H1 (cell line): Measurements from ENCODE around the gene DEGS2. TPM values are rescaled to one million over a fixed set of nuclear protein-coding genes. Genes with fewer than 3 reads are reported as not detected.

Source experiments
- CTCF ChIA-PET: fragments of 300-600 bp; sonication (Branson Sonifier 250); formaldehyde crosslinking; loops from one replicate; lab custom pipeline; 2021; ENCODE audit not compliant: partially characterized antibody; lab: Charles Lee
- POLR2A ChIA-PET: fragments of 300-600 bp; sonication (Branson Sonifier 250); formaldehyde crosslinking; loops from one replicate; lab custom pipeline; 2021; ENCODE audit warnings: inconsistent platforms; ENCODE audit not compliant: partially characterized antibody; lab: Charles Lee
- DNase-seq, 2 experiments: peaks; one replicate each; pipeline versions ENCODE4 v3.0.0 to v3.0.0-alpha.2; 2010 to 2022; ENCODE audit warnings: low spot score in 2 of 2, low read depth in 1 of 2, mixed read lengths in 1 of 2
- FAIRE-seq: peaks from 2 replicates; lab custom pipeline; 2011; peaks lifted over from hg19 to GRCh38; lab: Jason Lieb, UNC
- H2AFZ ChIP-seq: 2 replicates; pipeline ENCODE4 v1.8.1; 2012; ENCODE audit warnings: low read length, inconsistent platforms
- H2AK5ac ChIP-seq: 2 replicates; pipeline ENCODE4 v1.6.1; 2013; ENCODE audit warnings: low read depth, low read length
- H2BK120ac ChIP-seq: replicated peaks from 2 replicates; pipeline ENCODE3; 2013; ENCODE audit warnings: low read depth, low read length, inconsistent platforms
- H2BK12ac ChIP-seq: 2 replicates; pipeline ENCODE4 v1.6.1; 2013; ENCODE audit warnings: low read depth, low read length
- H2BK15ac ChIP-seq: 2 replicates; pipeline ENCODE4 v1.6.1; 2013; ENCODE audit warnings: low read length
- H2BK20ac ChIP-seq: 2 replicates; pipeline ENCODE4 v1.6.1; 2013; ENCODE audit warnings: low read length
- H2BK5ac ChIP-seq: 2 replicates; pipeline ENCODE4 v1.6.1; 2013; ENCODE audit warnings: low read depth, low read length
- H3K14ac ChIP-seq: 2 replicates; pipeline ENCODE4 v1.6.1; 2013; ENCODE audit warnings: inconsistent platforms; ENCODE audit not compliant: insufficient read length
- H3K18ac ChIP-seq: 2 replicates; pipeline ENCODE4 v1.6.1; 2013; ENCODE audit warnings: low read length; ENCODE audit errors: extremely low read depth
- H3K23ac ChIP-seq: 2 replicates; pipeline ENCODE4 v1.6.1; 2013; ENCODE audit warnings: inconsistent platforms; ENCODE audit not compliant: insufficient read length
- H3K23me2 ChIP-seq: 2 replicates; pipeline ENCODE4 v1.6.1; 2013; ENCODE audit warnings: low read depth, low read length
- H3K27ac ChIP-seq: 2 replicates; pipeline ENCODE4 v1.6.1; 2011; ENCODE audit warnings: low read depth, low read length, inconsistent platforms
- H3K27me3 ChIP-seq, 4 experiments: replicated peaks in 1 of 4; 1 replicate in 1 of 4; 2 replicates in 3 of 4; pipeline versions ENCODE4 v1.6.1 to v1.8.1; 2011 to 2013; ENCODE audit warnings: low read length in 3 of 4, mild to moderate bottlenecking in 3 of 4, inconsistent platforms in 2 of 4, mixed read lengths in 2 of 4, moderate library complexity in 1 of 4; ENCODE audit not compliant: control insufficient read depth in 3 of 4, insufficient read depth in 3 of 4; ENCODE audit errors: extremely low read depth in 1 of 4
- H3K36me3 ChIP-seq, 4 experiments: 2 replicates each; pipeline versions ENCODE4 v1.6.1 to v1.8.1; 2011 to 2013; ENCODE audit warnings: mild to moderate bottlenecking in 4 of 4, low read length in 3 of 4, moderate library complexity in 2 of 4, control low read depth in 1 of 4, inconsistent platforms in 1 of 4; ENCODE audit not compliant: insufficient read depth in 4 of 4, control insufficient read depth in 2 of 4
- H3K4ac ChIP-seq: replicated peaks from 2 replicates; pipeline ENCODE3; 2013; ENCODE audit warnings: low read length, low read depth, mixed read lengths, inconsistent platforms; ENCODE audit not compliant: insufficient read length
- H3K4me1 ChIP-seq, 4 experiments: replicated peaks in 1 of 4; 1 replicate in 1 of 4; 2 replicates in 3 of 4; pipeline versions ENCODE4 v1.6.1 to v1.8.1; 2011 to 2013; ENCODE audit warnings: low read length in 3 of 4, inconsistent platforms in 2 of 4, mixed read lengths in 1 of 4; ENCODE audit not compliant: insufficient read depth in 4 of 4, control insufficient read depth in 3 of 4
- H3K4me2 ChIP-seq, 2 experiments: 2 replicates each; pipeline versions ENCODE4 v1.6.1 to v1.8.1; 2011 to 2013; ENCODE audit warnings: low read depth in 2 of 2, low read length in 2 of 2, control low read depth in 1 of 2, inconsistent platforms in 1 of 2, mild to moderate bottlenecking in 1 of 2; ENCODE audit not compliant: insufficient read depth in 1 of 2
- H3K4me3 ChIP-seq, 4 experiments: fragments of 200-600, 300-600 bp in 1 of 4; sonication (generic), shearing (Covaris generic), sonication (Bioruptor Twin) in 1 of 4; 2 replicates each; pipeline versions ENCODE4 v1.5.1 to v1.8.1; 2011 to 2016; ENCODE audit warnings: low read length in 4 of 4, low read depth in 3 of 4, control low read depth in 2 of 4, inconsistent platforms in 2 of 4, mild to moderate bottlenecking in 2 of 4, mixed read lengths in 1 of 4, moderate library complexity in 1 of 4; ENCODE audit not compliant: insufficient read depth in 2 of 4; ENCODE audit errors: extremely low read depth in 1 of 4
- H3K56ac ChIP-seq: replicated peaks from 2 replicates; pipeline ENCODE3; 2013; ENCODE audit warnings: low read depth, mild to moderate bottlenecking, mixed read lengths, low read length, inconsistent platforms; ENCODE audit not compliant: insufficient read length
- H3K79me1 ChIP-seq: 2 replicates; pipeline ENCODE4 v1.6.1; 2013; ENCODE audit warnings: low read depth, low read length, control low read depth
- H3K79me2 ChIP-seq, 2 experiments: 2 replicates each; pipeline versions ENCODE4 v1.6.1 to v1.8.1; 2012 to 2013; ENCODE audit warnings: low read length in 2 of 2, mild to moderate bottlenecking in 2 of 2, inconsistent platforms in 1 of 2; ENCODE audit not compliant: insufficient read depth in 2 of 2, control insufficient read depth in 1 of 2
- H3K9ac ChIP-seq, 4 experiments: replicated peaks in 1 of 4; 1 replicate in 1 of 4; 2 replicates in 3 of 4; pipeline versions ENCODE4 v1.6.1 to v1.8.1; 2011 to 2013; ENCODE audit warnings: low read depth in 3 of 4, low read length in 3 of 4, control low read depth in 2 of 4, mild to moderate bottlenecking in 2 of 4, moderate library complexity in 2 of 4, inconsistent platforms in 1 of 4; ENCODE audit errors: extremely low read depth in 1 of 4
- H3K9me3 ChIP-seq, 2 experiments: 2 replicates each; pipeline versions ENCODE4 v1.6.1 to v1.8.1; 2012 to 2013; ENCODE audit warnings: mild to moderate bottlenecking in 2 of 2, moderate library complexity in 2 of 2, control low read depth in 1 of 2, inconsistent platforms in 1 of 2, low read depth in 1 of 2, low read length in 1 of 2, mixed read lengths in 1 of 2; ENCODE audit not compliant: insufficient read depth in 2 of 2
- H4K20me1 ChIP-seq, 2 experiments: replicated peaks in 1 of 2; 2 replicates each; pipeline versions ENCODE3 to v1.8.1; 2011 to 2013; ENCODE audit warnings: inconsistent platforms in 2 of 2, low read length in 2 of 2, mild to moderate bottlenecking in 1 of 2; ENCODE audit not compliant: insufficient read depth in 2 of 2, control insufficient read depth in 1 of 2
- H4K5ac ChIP-seq: 2 replicates; pipeline ENCODE4 v1.6.1; 2013; ENCODE audit warnings: low read length, low read depth, mixed read lengths, inconsistent platforms; ENCODE audit not compliant: insufficient read length
- H4K8ac ChIP-seq: 2 replicates; pipeline ENCODE4 v1.8.0; 2013; ENCODE audit warnings: mild to moderate bottlenecking, moderate library complexity, low read length, inconsistent platforms; ENCODE audit not compliant: insufficient read depth; ENCODE audit errors: extremely low read depth
- H4K91ac ChIP-seq: replicated peaks from 2 replicates; pipeline ENCODE3; 2013; ENCODE audit warnings: low read length, mixed read lengths, inconsistent platforms; ENCODE audit not compliant: insufficient read length
- CTCF ChIP-seq, 3 experiments: IDR thresholded peaks; 1 replicate in 2 of 3; 2 replicates in 1 of 3; pipeline versions ENCODE4 v1.5.1 to v1.6.1; 2011; ENCODE audit warnings: low read length in 3 of 3, mild to moderate bottlenecking in 3 of 3, inconsistent platforms in 2 of 3, low read depth in 1 of 3, moderate library complexity in 1 of 3; ENCODE audit not compliant: insufficient read depth in 1 of 3; ENCODE audit errors: control extremely low read depth in 1 of 3
- EZH2 ChIP-seq: fragments of 200-600 bp; sonication (generic); IDR thresholded peaks from 2 replicates; pipeline ENCODE4 v1.7.1; 2012; ENCODE audit warnings: low read depth, mild to moderate bottlenecking, moderate library complexity, low read length, inconsistent platforms; ENCODE audit not compliant: severe bottlenecking
- RBBP5 ChIP-seq: IDR thresholded peaks from 2 replicates; pipeline ENCODE4 v1.7.1; 2012; ENCODE audit warnings: low read depth, mild to moderate bottlenecking, inconsistent platforms, low read length, moderate library complexity, borderline replicate concordance
- SP1 ChIP-seq: IDR thresholded peaks from 2 replicates; pipeline ENCODE4 v1.6.1; 2011; ENCODE audit warnings: low read depth, low read length
- WGBS, 2 experiments: shearing (Covaris generic) in 1 of 2; methylation state at CpG; one replicate each; pipeline versions ENCODE4 v1.1.6 to v1.1.7; 2013 to 2015; ENCODE audit warnings: low lambda C conversion rate in 2 of 2, mixed read lengths in 2 of 2, inconsistent platforms in 1 of 2, low coverage in 1 of 2, missing lambda C conversion rate in 1 of 2; ENCODE audit not compliant: insufficient replicate concordance in 2 of 2, insufficient coverage in 1 of 2, insufficient read length in 1 of 2; ENCODE audit errors: extremely low coverage in 1 of 2, missing lambda C conversion rate in 1 of 2; 5-methylcytosine and 5-hydroxymethylcytosine counted together
- polyA plus RNA-seq, 7 experiments: library from polyadenylated mRNA; depleted of rRNA in 3 of 7; stranded (reverse) in 5 of 7; unstranded in 2 of 7; fragments of >200 nt in 5 of 7; fragments of 200-250 nt in 2 of 7; gene quantifications; 1 replicate in 5 of 7; 2 replicates in 1 of 7; 4 replicates in 1 of 7; pipeline versions ENCODE4 v1.2.1 to v1.2.3, GENCODE V29; 2011 to 2013; ENCODE audit warnings: missing spikeins in 2 of 7, mixed read lengths in 2 of 7
- total RNA-seq: library from RNA; stranded (reverse); fragmentation: NEBNext Ultra II Directional; extraction: Animal tissue kit (Norgen Biotek cat#: 25700); gene quantifications from 2 replicates; pipeline ENCODE4 v1.2.1, GENCODE V29; 2021

DEGS2 gene
- total and polyA plus RNA-seq, 2 of the 8 experiments (the other 6 are each of a cell fraction or from before 2014, with no cell fraction given): 0.61 to 0.82 TPM

DNA sequence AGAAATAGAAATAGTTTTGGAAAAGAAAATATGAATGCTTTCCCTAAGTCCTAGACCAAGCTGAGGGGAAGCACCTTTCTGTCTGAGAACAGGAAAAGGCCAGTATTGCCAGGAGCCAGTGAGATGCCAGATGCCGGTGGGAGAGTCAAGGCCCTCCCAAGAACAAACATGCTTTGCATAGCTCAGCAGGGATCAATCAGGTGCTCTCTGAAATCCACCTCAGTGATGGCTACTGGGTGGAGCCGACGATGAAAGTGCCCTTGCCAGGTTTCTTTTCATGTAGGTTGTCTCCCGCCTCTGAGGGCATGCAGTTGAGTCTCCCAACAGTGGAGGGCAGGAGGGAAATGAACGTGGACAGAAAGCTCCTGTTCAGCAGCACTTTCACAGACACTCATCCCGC, 28.3 kb downstream of the DEGS2 start:
- Histone ChIP-seq H3K9me3 (no peaks in the 10 kb centered on the region), H2AK5ac (no peak overlapping the region), H3K14ac (no peak overlapping the region), H3K18ac (0 out of 2 replicates have a peak overlapping the region, but pooled peaks have one; percentile 11), H2BK15ac (no peak overlapping the region), H4K8ac (no peak overlapping the region), H4K91ac (no peak overlapping the region), H2BK20ac (no peak overlapping the region), H4K5ac (no peak overlapping the region), H2BK12ac (no peak overlapping the region), H3K4me3 (no peak overlapping the region), H3K4me2 (no peak overlapping the region), H3K4ac (no peak overlapping the region), H3K36me3 (peaks cover 0 to 2% (median 0%) of the 10 kb centered on the region in 4 experiments; a peak in 4 of 8 replicates), H3K79me1 (no peaks in the 10 kb centered on the region), H3K27me3 (no peaks in the 10 kb centered on the region), H3K23ac (no peak overlapping the region), H3K79me2 (no peaks in the 10 kb centered on the region), H4K20me1 (peaks cover 0 to 1% of the 10 kb centered on the region in 2 experiments), H3K27ac (no peak overlapping the region), H3K56ac (no peak overlapping the region), H2AFZ (no peak overlapping the region), H3K9ac (no peak overlapping the region), H2BK5ac (no peak overlapping the region), H2BK120ac (no peak overlapping the region), H3K23me2 (no peaks in the 10 kb centered on the region), H3K4me1 (peaks cover 0 to 8% (median 6%) of the 10 kb centered on the region in 4 experiments; a peak in 4 of 7 replicates)
- FAIRE-seq (peak; percentile 48), DNase-seq (no peak)
- ChIA-PET POLR2A (interaction anchor here (1.3 kb wide), 1 partner anchor 14 kb away, joined by 3 read pairs; no protein-coding TSS in a partner anchor), CTCF (interaction anchor here (0.6 to 22.9 kb wide), 15 partner anchors 9 to 193 kb away, joined by 3 to 307 read pairs (median 4); partner anchors contain the start of gene DEGS2)
- 72% methylated on average over 6 of the region's 6 CpGs; no CpG with 5 or more reads in 1 of the 2 experiments for WGBS, 2 experiments
- TF ChIP-seq EZH2 (no peak), SP1 (no peak), RBBP5 (no peak), CTCF (IDR thresholded peaks at IDR 0.05; ENCODE audit: control extremely low read depth in 1 of 3, insufficient read depth in 1 of 3, low read depth in 1 of 3, low read length in 3 of 3) (no peak)
